Body of pancreas (tissue), 4 donors: Measurements from ENCODE around the gene CYB561. TPM values are rescaled to one million over a fixed set of nuclear protein-coding genes. Genes with fewer than 3 reads are reported as not detected.

Source experiments
- ATAC-seq: fragments of 150-250 bp; one replicate; pipeline ENCODE4 v1.9.1; 2016
- DNase-seq, 4 donors: peaks; one replicate each; pipeline ENCODE4 v3.0.0-alpha.2; 2019
- H3K27ac ChIP-seq, 4 donors: fragments of 200-600 bp; sonication (generic); 1 replicate in 3 of 4; 2 replicates in 1 of 4; pipeline versions ENCODE4 v1.5.1 to v1.6.1; 2016 to 2019; ENCODE audit warnings: mild to moderate bottlenecking in 1 of 4, mixed read lengths in 1 of 4, moderate library complexity in 1 of 4
- H3K27me3 ChIP-seq, 2 donors: fragments of 200-600 bp; sonication (generic); one replicate each; pipeline ENCODE4 v1.6.0; 2016; ENCODE audit warnings: mild to moderate bottlenecking in 1 of 2
- H3K36me3 ChIP-seq, 2 donors: fragments of 200-600 bp; sonication (generic); replicated peaks in 1 of 2; 2 replicates each; pipeline ENCODE4 v1.5.1; 2016; ENCODE audit warnings: low read depth in 2 of 2; ENCODE audit not compliant: insufficient read depth in 1 of 2
- H3K4me1 ChIP-seq: fragments of 200-600 bp; sonication (generic); one replicate; pipeline ENCODE4 v1.6.0; 2016
- H3K4me3 ChIP-seq, 2 donors: fragments of 200-600 bp; sonication (generic); 1 replicate in 1 of 2; 2 replicates in 1 of 2; pipeline ENCODE4 v1.5.1; 2016 to 2019
- H3K9me3 ChIP-seq, 3 donors: fragments of 200-600 bp; sonication (generic); 1 replicate in 2 of 3; 2 replicates in 1 of 3; pipeline ENCODE4 v1.5.1; 2016
- CTCF ChIP-seq, 7 experiments: fragments of 450-650 bp in 4 of 7; fragments of 200-600 bp in 3 of 7; sonication (generic) in 3 of 7; IDR thresholded peaks; one replicate each; pipeline ENCODE4 v1.5.1; 2016 to 2019; ENCODE audit warnings: antibody characterized with exemption in 7 of 7
- POLR2A ChIP-seq, 3 donors: fragments of 450-650 bp; IDR thresholded peaks; one replicate each; pipeline ENCODE4 v1.6.1; 2016; ENCODE audit warnings: antibody characterized with exemption in 3 of 3, mild to moderate bottlenecking in 2 of 3
- WGBS, 2 donors: methylation state at CpG; one replicate each; pipeline ENCODE4 v1.1.5; 2017; 5-methylcytosine and 5-hydroxymethylcytosine counted together
- intact Hi-C: fragments of 100-400 bp; cut with DNase I; formaldehyde crosslinking; loops from one replicate; pipeline ENCODE4 v1.15.1; 2023
- total RNA-seq, 2 donors: library from RNA; depleted of rRNA; stranded (reverse); fragments of >200 nt; gene quantifications; one replicate each; pipeline ENCODE4 v1.1.0, GENCODE V29; 2016

CYB561 gene
- total RNA-seq, 2 donors from 2014 or later = 61.5 to 137 TPM

- Histone ChIP-seq H3K27me3 (no peaks in the 10 kb centered on the region), H3K4me1 (no peaks in the 10 kb centered on the region), H3K36me3 (peaks cover 0 to 2% of the 10 kb centered on the region in 2 donors), H3K4me3 (no peak overlapping the region), H3K27ac (no peak overlapping the region), H3K9me3 (no peaks in the 10 kb centered on the region)
- ATAC-seq (no peak), DNase-seq (no peak)
- intact Hi-C loops = no loop called here
- TF ChIP-seq POLR2A (IDR thresholded peaks at IDR 0.05) = no peak
- no peak for TF ChIP-seq CTCF (IDR thresholded peaks at IDR 0.05)
- WGBS, 2 donors = 85 to 93% methylated on average over 4 of the region's 4 CpGs
These were observed 31.9 kb downstream of the CYB561 start for GRCh38 chr17:63414222-63414621.

GRCh38 chr17:63413128-63413527 lies 33.0 kb downstream of the CYB561 start:
- 91 to 93% methylated on average over 3 of the region's 3 CpGs for WGBS, 2 donors
- Histone ChIP-seq H3K27ac (no peak overlapping the region), H3K4me1 (no peaks in the 10 kb centered on the region), H3K9me3 (no peaks in the 10 kb centered on the region), H3K36me3 (peaks cover 0 to under 1% of the 10 kb centered on the region in 2 donors), H3K4me3 (no peak overlapping the region), H3K27me3 (no peaks in the 10 kb centered on the region)
- intact Hi-C loops = no loop called here
- DNase-seq (no peak), ATAC-seq (no peak)
- TF ChIP-seq POLR2A (IDR thresholded peaks at IDR 0.05) = no peak
- TF ChIP-seq CTCF (IDR thresholded peaks at IDR 0.05) = no peak

- 81 to 92% methylated on average over 6 of the region's 6 CpGs for WGBS, 2 donors
- Histone ChIP-seq H3K27me3 (no peaks in the 10 kb centered on the region), H3K9me3 (no peaks in the 10 kb centered on the region), H3K4me3 (no peak overlapping the region), H3K27ac (no peak overlapping the region), H3K36me3 (no peaks in the 10 kb centered on the region), H3K4me1 (no peaks in the 10 kb centered on the region)
- no peak for ATAC-seq
- TF ChIP-seq POLR2A (IDR thresholded peaks at IDR 0.05) = no peak
- no peak for TF ChIP-seq CTCF (IDR thresholded peaks at IDR 0.05)
- no peak for DNase-seq
- intact Hi-C loops = no loop called here
These were observed 33.9 kb downstream of the CYB561 start for GRCh38 chr17:63412234-63412633.

- H3K4me1 ChIP-seq = no peaks in the 10 kb centered on the region
- no peak for TF ChIP-seq CTCF (IDR thresholded peaks at IDR 0.05)
- no peak for TF ChIP-seq POLR2A (IDR thresholded peaks at IDR 0.05)
- no peak for DNase-seq
- ATAC-seq = no peak
- H3K27me3 ChIP-seq = no peaks in the 10 kb centered on the region
- no peak overlapping the region for H3K27ac ChIP-seq
- intact Hi-C loops = loop anchor here (10.0 kb wide), 1 partner anchor 703 kb away; no protein-coding TSS in a partner anchor
- no peaks in the 10 kb centered on the region for H3K36me3 ChIP-seq
- H3K9me3 ChIP-seq = no peaks in the 10 kb centered on the region
- WGBS, 2 donors = 84 to 86% methylated on average over 7 of the region's 7 CpGs
- no peak overlapping the region for H3K4me3 ChIP-seq
These were observed 38.3 kb downstream of the CYB561 start for GRCh38 chr17:63407741-63408330.
